HEK293 (cell line): ENCODE measurements around the gene RNASEH2A.
A peak's percentile ranks its signal among the peaks of the same experiment; 100 is the strongest.

Experiments used
- CTCF ChIA-PET: fragments of 350-600 bp; formaldehyde crosslinking; extraction: SDS; loops from one replicate; lab custom pipeline; 2021; ENCODE audit warnings: antibody characterized with exemption; lab: Yijun Ruan, JAX
- POLR2A ChIA-PET: fragments of 300-600 bp; formaldehyde crosslinking; extraction: SDS; loops from one replicate; lab custom pipeline; 2020; ENCODE audit warnings: antibody characterized with exemption, inconsistent platforms; lab: Yijun Ruan, JAX
- H3K27ac ChIP-seq: fragments of 200-500 bp; sonication (Bioruptor generic); 2 replicates; pipeline ENCODE4 v1.5.1; 2014; ENCODE audit warnings: low read depth, low read length, control low read depth, inconsistent platforms; ENCODE audit errors: extremely low read depth
- H3K36me3 ChIP-seq, 2 experiments: fragments of 200-500 bp in 1 of 2; sonication (Bioruptor generic) in 1 of 2; 1 replicate in 1 of 2; 2 replicates in 1 of 2; pipeline ENCODE4 v1.5.1; 2014 to 2017; ENCODE audit warnings: inconsistent platforms in 2 of 2, low read length in 2 of 2; ENCODE audit not compliant: control insufficient read depth in 2 of 2, insufficient read depth in 1 of 2
- H3K4me1 ChIP-seq: fragments of 200-500 bp; sonication (Bioruptor generic); 2 replicates; pipeline ENCODE4 v1.5.1; 2014; ENCODE audit warnings: mild to moderate bottlenecking, low read length, inconsistent platforms; ENCODE audit not compliant: control insufficient read depth, insufficient read depth
- H3K4me3 ChIP-seq: 2 replicates; pipeline ENCODE4 v1.5.1; 2011; ENCODE audit warnings: low read depth, mild to moderate bottlenecking, control low read depth, low read length, moderate library complexity
- H3K9me3 ChIP-seq: fragments of 200-500 bp; sonication (Bioruptor generic); 2 replicates; pipeline ENCODE4 v1.5.1; 2014; ENCODE audit warnings: low read depth, low read length, inconsistent platforms; ENCODE audit not compliant: control insufficient read depth, insufficient read depth
- GFI1B ChIP-seq: fragments of 450-650 bp; formaldehyde crosslinking; IDR thresholded peaks from 2 replicates; pipeline ENCODE4 v1.5.1; 2016; ENCODE audit warnings: missing biosample characterization, missing genetic modification characterization
- KLF10 ChIP-seq: fragments of 450-650 bp; IDR thresholded peaks from 2 replicates; pipeline ENCODE4 v1.5.1; 2018; ENCODE audit warnings: missing biosample characterization, mild to moderate bottlenecking, missing genetic modification characterization
- SETDB1 ChIP-seq: IDR thresholded peaks from one replicate; pipeline ENCODE4 v1.6.1; 2017; ENCODE audit warnings: mild to moderate bottlenecking, low read length, moderate library complexity, mixed read lengths; ENCODE audit not compliant: insufficient read length
- WT1 ChIP-seq: fragments of 450-650 bp; formaldehyde crosslinking; IDR thresholded peaks from 2 replicates; pipeline ENCODE4 v1.5.1; 2016; ENCODE audit warnings: missing biosample characterization, missing genetic modification characterization
- ZBTB44 ChIP-seq: fragments of 450-650 bp; IDR thresholded peaks from 2 replicates; pipeline ENCODE4 v1.5.1; 2018; ENCODE audit warnings: missing biosample characterization, mild to moderate bottlenecking, missing genetic modification characterization
- ZBTB7A ChIP-seq: fragments of 450-650 bp; formaldehyde crosslinking; IDR thresholded peaks from 2 replicates; pipeline ENCODE4 v1.5.1; 2016; ENCODE audit warnings: low read depth, missing biosample characterization, missing genetic modification characterization
- ZFHX2 ChIP-seq: fragments of 450-650 bp; formaldehyde crosslinking; conservative IDR thresholded peaks from 2 replicates; pipeline ENCODE4 v1.5.1; 2016; ENCODE audit warnings: missing biosample characterization, missing genetic modification characterization
- ZNF133 ChIP-seq: fragments of 450-650 bp; formaldehyde crosslinking; IDR thresholded peaks from 2 replicates; pipeline ENCODE4 v1.5.1; 2016; ENCODE audit warnings: missing biosample characterization, missing genetic modification characterization
- ZNF155 ChIP-seq: fragments of 450-650 bp; formaldehyde crosslinking; IDR thresholded peaks from 2 replicates; pipeline ENCODE4 v1.5.1; 2016; ENCODE audit warnings: missing biosample characterization, missing genetic modification characterization
- ZNF26 ChIP-seq: fragments of 450-650 bp; formaldehyde crosslinking; IDR thresholded peaks from 2 replicates; pipeline ENCODE4 v1.5.1; 2016; ENCODE audit warnings: missing biosample characterization, missing genetic modification characterization
- ZNF266 ChIP-seq: fragments of 450-650 bp; formaldehyde crosslinking; IDR thresholded peaks from 2 replicates; pipeline ENCODE4 v1.5.1; 2016; ENCODE audit warnings: missing biosample characterization, missing genetic modification characterization, low read depth
- ZNF404 ChIP-seq: fragments of 450-650 bp; formaldehyde crosslinking; IDR thresholded peaks from 2 replicates; pipeline ENCODE4 v1.5.1; 2017; ENCODE audit warnings: missing biosample characterization, missing genetic modification characterization
- ZNF449 ChIP-seq: fragments of 450-650 bp; formaldehyde crosslinking; IDR thresholded peaks from 2 replicates; pipeline ENCODE4 v1.5.1; 2017; ENCODE audit warnings: missing biosample characterization, mild to moderate bottlenecking, missing genetic modification characterization, moderate library complexity
- ZNF48 ChIP-seq: fragments of 450-650 bp; formaldehyde crosslinking; IDR thresholded peaks from 2 replicates; pipeline ENCODE4 v1.5.1; 2016; ENCODE audit warnings: missing biosample characterization, missing genetic modification characterization
- ZNF792 ChIP-seq: fragments of 450-650 bp; formaldehyde crosslinking; IDR thresholded peaks from 2 replicates; pipeline ENCODE4 v1.5.1; 2016; ENCODE audit warnings: missing biosample characterization, missing genetic modification characterization
- ZNF843 ChIP-seq: fragments of 450-650 bp; formaldehyde crosslinking; IDR thresholded peaks from 2 replicates; pipeline ENCODE4 v1.5.1; 2016; ENCODE audit warnings: missing biosample characterization, missing genetic modification characterization
- TF ChIP-seq, protein P1 (sequence below): fragments of 450-650 bp; formaldehyde crosslinking; IDR thresholded peaks from 2 replicates; pipeline ENCODE4 v1.5.1; 2016; ENCODE audit warnings: missing biosample characterization, missing genetic modification characterization, borderline replicate concordance

RNASEH2A gene

DNA sequence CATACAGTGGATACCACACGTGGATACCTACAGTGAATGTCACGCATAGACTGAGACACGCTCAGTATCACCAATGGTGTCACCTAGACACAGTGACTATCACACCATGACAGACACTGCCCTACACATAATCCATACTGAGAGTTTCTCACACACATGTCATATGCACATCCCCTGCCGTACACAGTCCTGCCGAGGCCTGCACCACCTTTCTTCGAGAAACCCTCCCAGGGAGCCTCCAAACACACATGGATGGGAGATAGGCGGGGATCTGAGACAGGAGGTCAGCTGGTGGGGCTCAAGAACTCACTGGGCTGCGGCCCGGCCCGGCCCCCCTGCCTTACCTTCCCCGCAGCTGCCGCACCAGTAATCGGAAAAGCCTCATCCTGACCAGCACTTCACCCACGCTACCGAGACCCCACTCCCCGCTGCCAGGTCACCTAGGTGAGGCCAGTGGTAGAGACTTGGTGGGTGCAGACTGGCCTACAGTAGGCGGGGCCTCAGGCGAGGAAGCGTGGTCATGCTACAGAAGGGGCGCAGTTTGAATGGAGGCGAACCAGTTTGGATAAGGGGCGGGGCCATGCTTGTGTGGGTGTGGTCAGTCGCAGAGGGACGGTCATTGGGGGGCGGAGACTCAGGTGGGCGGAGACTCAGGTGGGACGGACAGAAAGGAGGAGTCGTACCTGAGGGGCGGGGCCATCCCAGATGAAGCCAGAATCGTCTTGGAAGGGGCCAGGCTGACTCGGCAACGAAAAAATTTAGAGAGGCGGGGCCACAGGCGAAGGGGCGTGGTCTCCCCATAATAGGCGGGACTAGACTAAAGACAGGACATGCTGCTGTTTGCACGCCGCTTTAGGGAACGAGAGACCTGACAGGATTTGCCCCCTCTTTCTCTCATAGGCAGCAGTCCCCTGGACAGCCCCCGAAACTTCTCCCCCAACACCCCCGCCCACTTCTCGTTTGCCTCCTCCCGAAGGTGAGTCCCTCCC is 34.0 kb downstream of the RNASEH2A start (continued):
- no peak for TF ChIP-seq ZBTB7A (tag by site-specific recombination)
- TF ChIP-seq, all 188 proteins: peak for 12

DNA sequence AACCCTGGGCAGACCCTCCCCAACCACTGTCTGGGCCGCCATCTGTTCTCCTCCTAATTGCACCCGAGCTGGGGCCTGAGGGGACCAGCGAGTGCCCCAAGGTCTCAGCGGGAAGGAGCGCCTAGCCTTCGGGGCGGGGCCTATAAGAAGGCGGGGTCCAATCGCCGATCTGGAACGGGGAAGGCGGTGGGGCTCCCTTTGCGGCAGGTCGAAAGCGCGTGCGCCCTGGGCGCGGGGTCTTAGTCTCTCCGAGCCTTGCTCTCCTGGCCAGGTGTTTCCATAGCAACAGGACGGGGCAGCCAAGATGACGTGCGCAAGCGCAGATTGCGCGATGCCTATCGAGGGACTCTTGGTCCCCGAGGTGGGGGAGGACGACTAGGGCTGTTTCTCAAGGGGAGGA is 34.7 kb downstream of the RNASEH2A start:
- TF ChIP-seq ZNF404 (no peak), ZNF792 (tag by site-specific recombination) (no peak), SETDB1 (no peak), ZNF26 (tag by site-specific recombination) (no peak), ZNF843 (tag by site-specific recombination) (no peak), KLF10 (tag by site-specific recombination) (no peak), ZNF133 (no peak)
- TF ChIP-seq, protein P1, sequence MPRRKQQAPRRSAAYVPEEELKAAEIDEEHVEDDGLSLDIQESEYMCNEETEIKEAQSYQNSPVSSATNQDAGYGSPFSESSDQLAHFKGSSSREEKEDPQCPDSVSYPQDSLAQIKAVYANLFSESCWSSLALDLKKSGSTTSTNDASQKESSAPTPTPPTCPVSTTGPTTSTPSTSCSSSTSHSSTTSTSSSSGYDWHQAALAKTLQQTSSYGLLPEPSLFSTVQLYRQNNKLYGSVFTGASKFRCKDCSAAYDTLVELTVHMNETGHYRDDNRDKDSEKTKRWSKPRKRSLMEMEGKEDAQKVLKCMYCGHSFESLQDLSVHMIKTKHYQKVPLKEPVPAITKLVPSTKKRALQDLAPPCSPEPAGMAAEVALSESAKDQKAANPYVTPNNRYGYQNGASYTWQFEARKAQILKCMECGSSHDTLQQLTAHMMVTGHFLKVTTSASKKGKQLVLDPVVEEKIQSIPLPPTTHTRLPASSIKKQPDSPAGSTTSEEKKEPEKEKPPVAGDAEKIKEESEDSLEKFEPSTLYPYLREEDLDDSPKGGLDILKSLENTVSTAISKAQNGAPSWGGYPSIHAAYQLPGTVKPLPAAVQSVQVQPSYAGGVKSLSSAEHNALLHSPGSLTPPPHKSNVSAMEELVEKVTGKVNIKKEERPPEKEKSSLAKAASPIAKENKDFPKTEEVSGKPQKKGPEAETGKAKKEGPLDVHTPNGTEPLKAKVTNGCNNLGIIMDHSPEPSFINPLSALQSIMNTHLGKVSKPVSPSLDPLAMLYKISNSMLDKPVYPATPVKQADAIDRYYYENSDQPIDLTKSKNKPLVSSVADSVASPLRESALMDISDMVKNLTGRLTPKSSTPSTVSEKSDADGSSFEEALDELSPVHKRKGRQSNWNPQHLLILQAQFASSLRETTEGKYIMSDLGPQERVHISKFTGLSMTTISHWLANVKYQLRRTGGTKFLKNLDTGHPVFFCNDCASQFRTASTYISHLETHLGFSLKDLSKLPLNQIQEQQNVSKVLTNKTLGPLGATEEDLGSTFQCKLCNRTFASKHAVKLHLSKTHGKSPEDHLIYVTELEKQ (tag by site-specific recombination), result no peak
- Histone ChIP-seq H3K27ac (no peak overlapping the region), H3K4me3 (no peak overlapping the region; the same call in 1 of the 2 replicates), H3K36me3 (no peaks in the 10 kb centered on the region), H3K4me1 (no peaks in the 10 kb centered on the region), H3K9me3 (no peaks in the 10 kb centered on the region)
- ChIA-PET POLR2A (no interaction called here), CTCF (interaction anchor here (0.7 kb wide), 1 partner anchor 81 kb away, joined by 3 read pairs; no protein-coding TSS in a partner anchor)

GRCh38 chr19:12842511-12842910 is 36.1 kb downstream of the RNASEH2A start:
- POLR2A ChIA-PET, result no interaction called here
- CTCF ChIA-PET, result no interaction called here
- H3K4me1 ChIP-seq, result no peaks in the 10 kb centered on the region

More at GRCh38 chr19:12842511-12842910, 36.1 kb downstream of the RNASEH2A start:
- no peak overlapping the region for H3K4me3 ChIP-seq
- TF ChIP-seq ZNF266 (tag by site-specific recombination) (no peak), GFI1B (tag by site-specific recombination) (no peak), ZFHX2 (tag by site-specific recombination) (peak; percentile 41; the same call in 1 of the 2 replicates), WT1 (tag by site-specific recombination) (no peak), ZBTB44 (tag by site-specific recombination) (no peak), ZNF449 (tag by site-specific recombination) (no peak), ZNF48 (tag by site-specific recombination) (no peak), ZNF155 (tag by site-specific recombination) (no peak)
- no peak overlapping the region for H3K27ac ChIP-seq
- H3K9me3 ChIP-seq, result no peaks in the 10 kb centered on the region
- H3K36me3 ChIP-seq, result no peaks in the 10 kb centered on the region
